Head of caudate nucleus (tissue), 42 donors: Measurements from ENCODE around the gene EIF2S1.
A peak's percentile ranks its signal among the peaks of the same experiment; 100 is the strongest.

Experiments used
- DNase-seq, 42 donors: peaks; one replicate each; pipeline versions ENCODE4 v3.0.0 to v3.0.0-alpha.2; 2020 to 2021; ENCODE audit warnings: mixed read lengths in 7 of 42
- intact Hi-C: fragments of 100-400 bp; cut with DNase I; formaldehyde crosslinking; loops from one replicate; pipeline ENCODE4 v1.15.0; 2022

Gene EIF2S1

GRCh38 chr14:67365476-67365875 is 5.3 kb downstream of the EIF2S1 start:
- intact Hi-C loops: no loop called here

GRCh38 chr14:67370830-67371229 is 10.7 kb downstream of the EIF2S1 start:
- DNase-seq: no peak
- intact Hi-C loops: no loop called here

More at GRCh38 chr14:67365476-67365875, 5.3 kb downstream of the EIF2S1 start:
- no peak for DNase-seq

GRCh38 chr14:67371247-67372148 is 11.4 kb downstream of the EIF2S1 start:
- intact Hi-C loops: no loop called here
- DNase-seq: no peak

- DNase-seq: no peak
- intact Hi-C loops: no loop called here
Measured at GRCh38 chr14:67372833-67373232, 12.7 kb downstream of the EIF2S1 start.

GRCh38 chr14:67373347-67373746 is 13.2 kb downstream of the EIF2S1 start:
- intact Hi-C loops: no loop called here

GRCh38 chr14:67377916-67378315 is 17.8 kb downstream of the EIF2S1 start:
- intact Hi-C loops: no loop called here
- no peak for DNase-seq

More at GRCh38 chr14:67373347-67373746, 13.2 kb downstream of the EIF2S1 start:
- DNase-seq: no peak

GRCh38 chr14:67385120-67385519 is 25.0 kb downstream of the EIF2S1 start:
- intact Hi-C loops: no loop called here
- no peak for DNase-seq

- no peak for DNase-seq
- intact Hi-C loops: no loop called here
Measured at GRCh38 chr14:67385618-67386017, 25.5 kb downstream of the EIF2S1 start.

- intact Hi-C loops: no loop called here
- no peak for DNase-seq
Measured at GRCh38 chr14:67387195-67387594, 27.1 kb downstream of the EIF2S1 start.

GRCh38 chr14:67389275-67389674 is 29.1 kb downstream of the EIF2S1 start:
- no peak for DNase-seq

GRCh38 chr14:67389811-67390534 is 29.8 kb downstream of the EIF2S1 start:
- intact Hi-C loops: no loop called here
- no peak for DNase-seq

More at GRCh38 chr14:67389275-67389674, 29.1 kb downstream of the EIF2S1 start:
- intact Hi-C loops: no loop called here

GRCh38 chr14:67391268-67391667 is 31.1 kb downstream of the EIF2S1 start:
- peak in 1 of 42 donors; percentile 22 for DNase-seq
- intact Hi-C loops: no loop called here

- intact Hi-C loops: no loop called here
Measured at GRCh38 chr14:67392123-67392522, 32.0 kb downstream of the EIF2S1 start.

GRCh38 chr14:67392800-67393199 is 32.7 kb downstream of the EIF2S1 start:
- intact Hi-C loops: no loop called here
- peak in 2 of 42 donors; percentile 16 to 24 for DNase-seq

More at GRCh38 chr14:67392123-67392522, 32.0 kb downstream of the EIF2S1 start:
- DNase-seq: peak in 1 of 42 donors; percentile 12

- DNase-seq: peak in 1 of 42 donors; percentile 17
Measured at GRCh38 chr14:67393689-67394088, 33.6 kb downstream of the EIF2S1 start.

GRCh38 chr14:67395086-67395875 is 35.2 kb downstream of the EIF2S1 start:
- intact Hi-C loops: no loop called here
- peak in 2 of 42 donors; percentile 25 to 36 for DNase-seq

More at GRCh38 chr14:67393689-67394088, 33.6 kb downstream of the EIF2S1 start:
- intact Hi-C loops: no loop called here

- intact Hi-C loops: no loop called here
- DNase-seq: peak in 1 of 42 donors; percentile 22
Measured at GRCh38 chr14:67395876-67396189, 35.7 kb downstream of the EIF2S1 start.

GRCh38 chr14:67396381-67396970 is 36.3 kb downstream of the EIF2S1 start:
- intact Hi-C loops: no loop called here

GRCh38 chr14:67397536-67397935 is 37.4 kb downstream of the EIF2S1 start:
- DNase-seq: peak in 2 of 42 donors; percentile 7 to 29
- intact Hi-C loops: no loop called here

More at GRCh38 chr14:67396381-67396970, 36.3 kb downstream of the EIF2S1 start:
- peak in 2 of 42 donors; percentile 3 to 17 for DNase-seq
